Lung (tissue), 12 donors: ENCODE measurements around the gene FNDC5. TPM values are rescaled to one million over a fixed set of nuclear protein-coding genes. Genes with fewer than 3 reads are reported as not detected.

ENCODE experiments used
- ATAC-seq: fragments of 200-7000 bp; cut with Tn5 transposase; one replicate; pipeline ENCODE4 v1.9.1; 2020; ENCODE audit warnings: moderate number of reproducible peaks; ENCODE audit not compliant: insufficient read depth, low FRiP score
- DNase-seq, 3 donors: peaks; one replicate each; pipeline ENCODE4 v3.0.0-alpha.2; 2013 to 2017
- H3K27ac ChIP-seq, 2 donors: one replicate each; pipeline ENCODE4 v1.5.1; 2013; ENCODE audit warnings: mild to moderate bottlenecking in 2 of 2, moderate library complexity in 2 of 2, control low read depth in 1 of 2, inconsistent platforms in 1 of 2, low read depth in 1 of 2, low read length in 1 of 2
- H3K27me3 ChIP-seq, 3 donors: one replicate each; pipeline ENCODE4 v1.5.1; 2013; ENCODE audit warnings: low read length in 2 of 3; ENCODE audit not compliant: control insufficient read depth in 3 of 3, insufficient read depth in 3 of 3
- H3K36me3 ChIP-seq, 4 donors: one replicate each; pipeline ENCODE4 v1.5.1; 2013; ENCODE audit warnings: low read length in 4 of 4, mild to moderate bottlenecking in 1 of 4, moderate library complexity in 1 of 4; ENCODE audit not compliant: control insufficient read depth in 4 of 4, insufficient read depth in 4 of 4
- H3K4me1 ChIP-seq, 5 donors: one replicate each; pipeline ENCODE4 v1.5.1; 2013; ENCODE audit warnings: low read length in 5 of 5, mild to moderate bottlenecking in 2 of 5, moderate library complexity in 1 of 5; ENCODE audit not compliant: control insufficient read depth in 5 of 5, insufficient read depth in 5 of 5
- H3K4me3 ChIP-seq: one replicate; pipeline ENCODE4 v1.5.1; 2013; ENCODE audit warnings: mild to moderate bottlenecking, control low read depth, moderate library complexity
- H3K9ac ChIP-seq, 2 donors: one replicate each; pipeline ENCODE4 v1.5.1; 2013; ENCODE audit warnings: low read length in 2 of 2, control low read depth in 1 of 2; ENCODE audit not compliant: insufficient read depth in 1 of 2
- H3K9me3 ChIP-seq, 4 donors: one replicate each; pipeline ENCODE4 v1.5.1; 2013; ENCODE audit warnings: low read length in 3 of 4, mild to moderate bottlenecking in 1 of 4, moderate library complexity in 1 of 4; ENCODE audit not compliant: control insufficient read depth in 4 of 4, insufficient read depth in 3 of 4
- CTCF ChIP-seq: IDR thresholded peaks from 2 replicates; pipeline ENCODE4 v1.5.1; 2012; ENCODE audit warnings: mild to moderate bottlenecking; ENCODE audit errors: control extremely low read depth, extremely low read depth
- WGBS, 2 donors: extraction: QIAGEN DNeasy Blood & Tissue Kit; methylation state at CpG; one replicate each; pipeline ENCODE4 v1.1.7; 2013; 5-methylcytosine and 5-hydroxymethylcytosine counted together
- polyA plus RNA-seq, 2 donors: library from polyadenylated mRNA; stranded (reverse); fragments of 200-250 nt; gene quantifications; one replicate each; pipeline ENCODE4 v1.2.1, GENCODE V29; 2013
- total RNA-seq, 2 donors: library from RNA; depleted of rRNA in 1 of 2; stranded (reverse); fragments of >200 nt in 1 of 2; gene quantifications; one replicate each; pipeline ENCODE4 v1.2.1, GENCODE V29; 2014 to 2021
- donor health status: control.
- donor health status: control.
- donor health status: Bipolar disorder and iron deficiency.
- donor health status: healthy.
- donor health status: DM: yes; HTN: yes; CAD: no.

FNDC5 gene
- total and polyA plus RNA-seq, 4 donors, result 0.10 to 5.3 (median 0.25) TPM

GRCh38 chr1:32896451-32896850, 25.7 kb upstream of the FNDC5 start:
- TF ChIP-seq CTCF, result no peak
- H3K4me1 ChIP-seq, result peaks cover 0 to 12% (median 4%) of the 10 kb centered on the region in 5 donors
- peaks cover 3 to 14% (median 14%) of the 10 kb centered on the region in 3 donors for H3K27me3 ChIP-seq
- peaks cover 0 to 3% (median 0%) of the 10 kb centered on the region in 4 donors for H3K9me3 ChIP-seq
- no peak overlapping the region for H3K9ac ChIP-seq
- DNase-seq (no peak), ATAC-seq (no peak)
- no peaks in the 10 kb centered on the region for H3K36me3 ChIP-seq
- H3K27ac ChIP-seq, result no peak overlapping the region
- WGBS, 2 donors, result 81% methylated on average over 5 of the region's 5 CpGs
- no peak overlapping the region for H3K4me3 ChIP-seq

- DNase-seq (no peak), ATAC-seq (no peak)
- peaks cover 0 to 12% (median 4%) of the 10 kb centered on the region in 5 donors for H3K4me1 ChIP-seq
- H3K27ac ChIP-seq, result no peak overlapping the region
- 93 to 97% methylated on average over 25 to 26 of the region's 26 CpGs for WGBS, 2 donors
- H3K27me3 ChIP-seq, result peaks cover 3 to 17% (median 11%) of the 10 kb centered on the region in 3 donors
- H3K4me3 ChIP-seq, result no peak overlapping the region
- no peak for TF ChIP-seq CTCF
- H3K36me3 ChIP-seq, result no peaks in the 10 kb centered on the region
- H3K9ac ChIP-seq, result no peak overlapping the region
- peaks cover 0 to 3% (median 0%) of the 10 kb centered on the region in 4 donors for H3K9me3 ChIP-seq
Measured at GRCh38 chr1:32895325-32896215, 24.9 kb upstream of the FNDC5 start.

GRCh38 chr1:32894681-32895080, 24.0 kb upstream of the FNDC5 start:
- peaks cover 0 to 12% (median 3%) of the 10 kb centered on the region in 5 donors for H3K4me1 ChIP-seq
- ATAC-seq, result no peak
- no peak overlapping the region for H3K4me3 ChIP-seq
- H3K36me3 ChIP-seq, result no peaks in the 10 kb centered on the region
- peaks cover 0 to 3% (median 0%) of the 10 kb centered on the region in 4 donors for H3K9me3 ChIP-seq
- H3K9ac ChIP-seq, result no peak overlapping the region
- TF ChIP-seq CTCF, result no peak
- DNase-seq, result no peak
- no peak overlapping the region for H3K27ac ChIP-seq
- 90 to 91% methylated on average over 6 of the region's 6 CpGs for WGBS, 2 donors
- peaks cover 3 to 12% (median 8%) of the 10 kb centered on the region in 3 donors for H3K27me3 ChIP-seq
